ENCODE results near the gene SYT15B. TPM values are rescaled to one million over a fixed set of nuclear protein-coding genes. Genes with fewer than 3 reads are reported as not detected.

SYT15B gene
- total RNA-seq, 1 donor from 2014 or later: 0.23 TPM

Other genes with a start within 250 kb of the SYT15B start
- 32.1 and 33.9 TPM in 2 replicates for gene AGAP9, start 240.0 kb downstream of the SYT15B start, total RNA-seq
- gene NPY4R2, start 155.1 kb upstream of the SYT15B start, total RNA-seq: not detected in 2 replicates
- gene FAM25C, start 236.2 kb upstream of the SYT15B start, total RNA-seq: not detected in 2 replicates